Stimulated activated naive CD8-positive, alpha-beta T cell treated with anti-CD3 and anti-CD28 coated beads, Interleukin-15, Interleukin-2, amounts not matched to agents 100 ng/mL and 50 ng/mL, for 24 hours (primary cell): ENCODE results near the gene PBLD.
"Not testable (repeated sequence)": the region's sequence is repeated elsewhere in the genome, so short reads cannot be mapped to it uniquely, and the experiment has no call there.

Experiments used
- H3K27ac Mint-ChIP-seq: one replicate; pipeline ENCODE4 v1.8.0; 2021; ENCODE audit warnings: mild to moderate bottlenecking, mixed read lengths
- H3K27me3 Mint-ChIP-seq: one replicate; pipeline ENCODE4 v1.8.0; 2021; ENCODE audit warnings: mixed read lengths
- H3K36me3 Mint-ChIP-seq: one replicate; pipeline ENCODE4 v1.8.0; 2021; ENCODE audit warnings: low read depth, mixed read lengths
- H3K4me1 Mint-ChIP-seq: one replicate; pipeline ENCODE4 v1.8.0; 2021; ENCODE audit warnings: low read depth, mixed read lengths
- H3K4me3 Mint-ChIP-seq: one replicate; pipeline ENCODE4 v1.8.0; 2021; ENCODE audit warnings: mild to moderate bottlenecking, mixed read lengths
- H3K9me3 Mint-ChIP-seq: one replicate; pipeline ENCODE4 v1.8.0; 2021; ENCODE audit warnings: mixed read lengths

The PBLD gene

GRCh38 chr10:68275600-68276126 is 57.1 kb downstream of the PBLD start:
- Mint-ChIP-seq H3K4me3 (no peak overlapping the region), H3K27ac (no peak overlapping the region), H3K9me3 (peaks cover 9% of the 10 kb centered on the region), H3K4me1 (no peaks in the 10 kb centered on the region), H3K36me3 (peaks cover 13% of the 10 kb centered on the region), H3K27me3 (no peaks in the 10 kb centered on the region)

- peaks cover 7% of the 10 kb centered on the region for H3K36me3 Mint-ChIP-seq
- peaks cover 9% of the 10 kb centered on the region for H3K9me3 Mint-ChIP-seq
Observed at GRCh38 chr10:68272833-68273232, 59.9 kb downstream of the PBLD start.

GRCh38 chr10:68271196-68271882 is 61.4 kb downstream of the PBLD start:
- H3K4me3 Mint-ChIP-seq: no peak overlapping the region
- H3K36me3 Mint-ChIP-seq: no peaks in the 10 kb centered on the region
- H3K27me3 Mint-ChIP-seq: peaks cover 3% of the 10 kb centered on the region
- H3K27ac Mint-ChIP-seq: no peak overlapping the region
- H3K4me1 Mint-ChIP-seq: no peaks in the 10 kb centered on the region
- no peaks in the 10 kb centered on the region for H3K9me3 Mint-ChIP-seq

More at GRCh38 chr10:68272833-68273232, 59.9 kb downstream of the PBLD start:
- no peaks in the 10 kb centered on the region for H3K27me3 Mint-ChIP-seq
- H3K27ac Mint-ChIP-seq: no peak overlapping the region
- no peaks in the 10 kb centered on the region for H3K4me1 Mint-ChIP-seq
- no peak overlapping the region for H3K4me3 Mint-ChIP-seq

- H3K9me3 Mint-ChIP-seq: no peaks in the 10 kb centered on the region
- no peak overlapping the region for H3K27ac Mint-ChIP-seq
- peaks cover 3% of the 10 kb centered on the region for H3K27me3 Mint-ChIP-seq
- H3K4me1 Mint-ChIP-seq: no peaks in the 10 kb centered on the region
- H3K4me3 Mint-ChIP-seq: no peak overlapping the region
- no peaks in the 10 kb centered on the region for H3K36me3 Mint-ChIP-seq
Observed at GRCh38 chr10:68269562-68270290, 63.0 kb downstream of the PBLD start.

GRCh38 chr10:68261132-68261856 is 71.4 kb downstream of the PBLD start:
- no peak overlapping the region for H3K4me3 Mint-ChIP-seq
- peaks cover 19% of the 10 kb centered on the region for H3K27me3 Mint-ChIP-seq
- no peaks in the 10 kb centered on the region for H3K4me1 Mint-ChIP-seq
- H3K27ac Mint-ChIP-seq: no peak overlapping the region
- peaks cover 6% of the 10 kb centered on the region for H3K9me3 Mint-ChIP-seq
- H3K36me3 Mint-ChIP-seq: peaks cover 4% of the 10 kb centered on the region

- Mint-ChIP-seq H3K36me3 (no peaks in the 10 kb centered on the region), H3K27ac (no peak overlapping the region), H3K27me3 (peaks cover 18% of the 10 kb centered on the region), H3K4me3 (no peak overlapping the region), H3K4me1 (peaks cover 6% of the 10 kb centered on the region), H3K9me3 (no peaks in the 10 kb centered on the region)
Observed at GRCh38 chr10:68253346-68253745, 79.4 kb downstream of the PBLD start.

GRCh38 chr10:68251625-68252495 is 80.9 kb downstream of the PBLD start:
- Mint-ChIP-seq H3K4me3 (no peak overlapping the region), H3K9me3 (no peaks in the 10 kb centered on the region), H3K27me3 (peaks cover 11% of the 10 kb centered on the region), H3K36me3 (no peaks in the 10 kb centered on the region), H3K27ac (no peak overlapping the region), H3K4me1 (peaks cover 6% of the 10 kb centered on the region)

GRCh38 chr10:68251151-68251550 is 81.6 kb downstream of the PBLD start:
- Mint-ChIP-seq H3K36me3 (no peaks in the 10 kb centered on the region), H3K27me3 (peaks cover 6% of the 10 kb centered on the region), H3K4me3 (no peak overlapping the region), H3K9me3 (no peaks in the 10 kb centered on the region), H3K27ac (no peak overlapping the region), H3K4me1 (peaks cover 6% of the 10 kb centered on the region)

GRCh38 chr10:68249297-68249696 is 83.4 kb downstream of the PBLD start:
- Mint-ChIP-seq H3K4me1 (peaks cover 6% of the 10 kb centered on the region), H3K27me3 (peaks cover 3% of the 10 kb centered on the region), H3K27ac (no peak overlapping the region), H3K4me3 (no peak overlapping the region), H3K36me3 (no peaks in the 10 kb centered on the region), H3K9me3 (no peaks in the 10 kb centered on the region)

GRCh38 chr10:68247931-68248330 is 84.8 kb downstream of the PBLD start:
- H3K9me3 Mint-ChIP-seq: no peaks in the 10 kb centered on the region
- no peak overlapping the region for H3K4me3 Mint-ChIP-seq
- peaks cover 6% of the 10 kb centered on the region for H3K4me1 Mint-ChIP-seq
- H3K27ac Mint-ChIP-seq: no peak overlapping the region
- H3K27me3 Mint-ChIP-seq: peaks cover 3% of the 10 kb centered on the region
- no peaks in the 10 kb centered on the region for H3K36me3 Mint-ChIP-seq

GRCh38 chr10:68246397-68246796 is 86.3 kb downstream of the PBLD start:
- H3K9me3 Mint-ChIP-seq, H3K27ac Mint-ChIP-seq, H3K4me3 Mint-ChIP-seq, H3K27me3 Mint-ChIP-seq, H3K4me1 Mint-ChIP-seq, H3K36me3 Mint-ChIP-seq: not testable (repeated sequence)

- H3K36me3 Mint-ChIP-seq: no peaks in the 10 kb centered on the region
- H3K4me3 Mint-ChIP-seq: no peak overlapping the region
- no peak overlapping the region for H3K27ac Mint-ChIP-seq
- no peaks in the 10 kb centered on the region for H3K4me1 Mint-ChIP-seq
- peaks cover 3% of the 10 kb centered on the region for H3K27me3 Mint-ChIP-seq
- H3K9me3 Mint-ChIP-seq: no peaks in the 10 kb centered on the region
Observed at GRCh38 chr10:68242051-68242450, 90.7 kb downstream of the PBLD start.

- H3K9me3 Mint-ChIP-seq: no peaks in the 10 kb centered on the region
- no peaks in the 10 kb centered on the region for H3K4me1 Mint-ChIP-seq
- no peak overlapping the region for H3K27ac Mint-ChIP-seq
- no peak overlapping the region for H3K4me3 Mint-ChIP-seq
- peaks cover 3% of the 10 kb centered on the region for H3K27me3 Mint-ChIP-seq
- no peaks in the 10 kb centered on the region for H3K36me3 Mint-ChIP-seq
Observed at GRCh38 chr10:68239596-68240150, 93.1 kb downstream of the PBLD start.

- Mint-ChIP-seq H3K27me3 (peaks cover 5% of the 10 kb centered on the region), H3K27ac (no peak overlapping the region), H3K36me3 (no peaks in the 10 kb centered on the region), H3K9me3 (no peaks in the 10 kb centered on the region), H3K4me3 (no peak overlapping the region), H3K4me1 (no peaks in the 10 kb centered on the region)
Observed at GRCh38 chr10:68239069-68239468, 93.7 kb downstream of the PBLD start.
